ENCODE results near the gene INO80B.
A peak's percentile ranks its signal among the peaks of the same experiment; 100 is the strongest.
"Not testable (repeated sequence)": the region's sequence is repeated elsewhere in the genome, so short reads cannot be mapped to it uniquely, and the experiment has no call there.

INO80B gene

DNA sequence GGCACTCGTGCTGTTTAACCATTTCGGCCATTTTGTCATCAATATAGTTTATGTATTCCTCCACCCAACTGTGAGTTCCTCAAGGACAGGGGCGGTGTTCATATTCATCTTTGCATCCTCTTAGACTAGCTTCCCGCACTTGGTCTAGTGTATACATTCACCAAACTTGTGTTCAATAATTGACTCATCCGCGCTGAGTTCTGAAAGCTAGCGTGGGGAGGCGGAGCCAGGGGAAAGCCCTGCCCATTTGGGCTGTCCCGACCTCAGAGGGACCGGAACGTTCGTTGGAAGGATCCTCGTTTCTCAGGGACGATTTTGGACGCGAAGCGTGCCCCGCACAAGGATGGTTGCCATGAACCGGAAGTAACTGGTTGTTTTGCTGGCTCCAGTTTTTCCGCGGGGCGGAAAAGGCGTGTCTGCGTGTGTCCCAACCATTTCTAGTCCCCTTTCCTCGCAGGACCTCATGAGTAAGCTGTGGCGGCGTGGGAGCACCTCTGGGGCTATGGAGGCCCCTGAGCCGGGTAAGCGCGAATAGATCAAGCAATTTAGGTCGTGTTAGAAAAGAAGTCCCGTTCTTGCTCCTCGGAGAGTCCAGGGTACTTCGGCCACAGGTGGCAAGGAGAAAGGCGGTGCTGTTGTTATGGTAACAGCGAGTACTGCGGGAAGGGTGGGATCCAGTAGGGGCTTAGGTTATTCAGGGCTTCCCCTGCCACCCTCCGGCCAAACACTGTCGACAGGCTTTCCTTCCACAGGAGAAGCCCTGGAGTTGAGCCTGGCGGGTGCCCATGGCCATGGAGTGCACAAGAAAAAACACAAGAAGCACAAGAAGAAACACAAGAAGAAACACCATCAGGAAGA lies at the start of gene INO80B:
INO80B (plus strand) TSS at position 434 of the 858 bp plus-strand sequence; CDS start at position 464, 30 bp downstream.
- peak; percentile 97 for DNase-seq

DNA sequence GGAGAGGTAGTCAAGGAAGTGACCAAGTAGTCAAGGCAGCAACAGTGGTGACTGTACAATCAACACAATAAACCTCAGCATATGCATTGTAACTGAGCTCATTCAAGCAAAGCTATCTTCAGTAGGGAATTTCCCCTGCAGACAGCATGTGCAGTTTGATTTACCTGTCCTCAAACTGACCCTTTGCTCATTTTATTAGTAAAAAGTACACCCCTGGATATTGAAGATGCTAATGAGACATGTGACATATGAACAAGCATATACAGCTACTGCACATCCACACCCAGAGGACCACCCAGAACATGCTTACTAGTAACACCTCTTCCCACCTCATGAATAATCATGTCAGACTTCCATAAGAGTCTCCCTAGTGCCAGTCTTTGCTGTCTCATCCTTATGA lies 48.9 kb upstream of the INO80B start:
- no peak for DNase-seq

DNA sequence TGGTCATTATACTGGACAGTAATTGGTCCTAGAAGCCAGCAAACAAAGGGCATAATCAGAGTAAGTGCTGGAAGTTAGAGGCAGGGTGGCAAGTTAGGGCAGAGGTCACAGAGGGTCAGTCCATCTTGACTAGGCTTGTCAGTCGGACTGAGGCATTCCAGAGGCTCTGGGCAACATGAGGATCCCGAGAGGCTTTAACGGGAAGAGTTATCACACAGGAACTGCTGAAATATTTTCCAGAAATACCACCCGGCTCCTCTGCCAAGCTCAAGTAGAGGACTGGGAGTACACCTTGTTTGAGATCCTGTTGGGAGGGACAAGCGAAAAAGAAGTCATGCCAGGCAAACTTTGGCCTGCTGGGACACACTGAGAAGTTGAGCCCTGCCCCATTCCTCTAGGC lies 47.2 kb upstream of the INO80B start:
- DNase-seq, result no peak

DNA sequence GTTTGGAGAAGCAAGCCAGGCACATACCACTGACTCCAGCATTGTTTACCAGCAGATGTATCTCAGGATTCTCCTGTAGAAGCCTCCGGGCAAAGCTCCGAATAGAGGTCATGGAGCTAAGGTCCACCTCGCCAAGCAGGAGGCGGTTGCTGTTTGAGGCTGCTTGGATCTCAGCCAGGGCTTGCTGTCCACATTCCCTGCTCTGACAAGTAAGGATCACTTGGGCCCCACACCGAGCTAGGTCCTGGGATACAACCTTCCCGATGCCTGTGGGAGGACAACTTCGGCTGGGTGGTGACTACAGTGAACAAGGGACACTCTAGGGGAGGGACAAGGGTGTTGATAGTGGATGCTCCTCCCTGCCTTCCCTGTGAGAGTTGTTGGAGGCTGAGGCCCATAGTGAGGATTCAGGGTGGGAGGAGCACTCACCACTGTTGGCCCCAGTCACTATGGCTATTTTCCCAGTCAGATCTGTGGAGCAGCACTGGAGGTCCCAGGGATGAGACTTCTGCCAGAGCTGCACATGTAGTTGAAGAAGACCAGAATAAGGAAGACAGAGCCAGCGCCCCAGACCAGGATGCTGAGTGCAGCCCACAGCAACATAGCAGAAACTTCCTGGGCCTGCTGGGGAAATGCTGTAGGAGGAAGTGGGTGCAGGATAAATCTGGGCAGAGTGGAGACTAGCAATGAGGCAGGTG lies 41.7 kb upstream of the INO80B start:
- DNase-seq, result no peak

DNA sequence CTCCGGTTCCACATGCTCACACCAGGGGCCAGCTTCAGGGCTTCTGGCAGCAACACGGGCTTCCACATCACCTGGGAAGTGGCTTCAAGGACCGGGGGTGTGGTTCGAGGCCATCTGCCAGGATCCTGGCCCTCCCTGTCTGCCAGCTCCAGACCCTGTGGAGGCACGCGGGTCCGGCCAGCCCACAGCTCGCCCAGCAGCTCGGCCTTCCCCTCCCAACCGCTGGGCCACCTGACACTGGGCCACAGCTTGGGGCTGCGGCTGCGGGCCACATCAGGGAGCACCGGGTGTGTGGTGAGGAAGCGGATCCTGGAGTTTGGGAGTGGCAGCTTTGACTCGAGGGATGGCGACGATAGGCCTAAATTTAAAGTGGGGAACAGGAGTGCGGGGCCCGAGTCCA lies 40.4 kb upstream of the INO80B start:
- no peak for DNase-seq

DNA sequence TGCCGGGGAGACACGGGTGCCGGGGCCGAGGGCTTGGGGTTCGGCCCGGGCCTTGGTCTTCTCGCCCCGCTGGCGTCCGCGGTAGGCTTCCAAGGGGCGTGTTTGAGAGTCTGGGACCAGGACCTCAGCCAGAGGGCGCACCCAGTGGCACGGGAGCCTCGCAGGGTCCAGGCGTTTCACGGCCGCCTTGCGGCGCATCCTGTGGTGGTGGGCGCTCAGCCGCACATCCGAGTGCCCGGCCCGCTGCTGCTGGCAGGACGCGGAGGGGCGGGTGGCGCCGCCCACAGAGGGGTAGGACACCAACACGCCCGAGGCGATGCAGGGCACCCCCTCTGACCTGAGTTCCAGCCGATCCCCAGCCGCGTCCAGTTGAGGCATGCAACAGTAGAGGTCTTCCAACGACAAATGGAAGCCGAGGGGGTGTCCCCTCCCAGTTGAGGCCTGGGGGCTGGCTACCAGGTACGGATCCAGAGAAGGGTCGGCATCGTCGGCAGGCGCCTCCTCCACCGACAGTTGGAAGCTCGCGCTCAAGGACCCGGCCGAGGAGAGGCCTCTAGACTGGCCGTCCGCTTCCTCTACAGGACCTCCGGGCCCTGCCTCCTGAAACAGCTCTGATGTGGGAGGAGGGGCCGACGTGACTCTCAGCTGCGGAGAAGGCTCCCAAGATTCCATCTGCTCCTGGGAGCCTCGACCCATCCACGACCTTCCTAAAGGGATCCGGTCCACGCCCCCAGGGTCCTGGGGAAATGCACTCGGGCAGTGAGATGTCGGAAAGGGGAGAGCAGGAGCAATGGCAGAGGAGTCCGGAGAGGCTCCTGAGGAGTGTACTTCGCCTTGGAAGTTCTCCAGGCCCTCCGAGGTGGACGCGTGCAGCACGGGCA lies 39.8 kb upstream of the INO80B start:
- no peak for DNase-seq

DNA sequence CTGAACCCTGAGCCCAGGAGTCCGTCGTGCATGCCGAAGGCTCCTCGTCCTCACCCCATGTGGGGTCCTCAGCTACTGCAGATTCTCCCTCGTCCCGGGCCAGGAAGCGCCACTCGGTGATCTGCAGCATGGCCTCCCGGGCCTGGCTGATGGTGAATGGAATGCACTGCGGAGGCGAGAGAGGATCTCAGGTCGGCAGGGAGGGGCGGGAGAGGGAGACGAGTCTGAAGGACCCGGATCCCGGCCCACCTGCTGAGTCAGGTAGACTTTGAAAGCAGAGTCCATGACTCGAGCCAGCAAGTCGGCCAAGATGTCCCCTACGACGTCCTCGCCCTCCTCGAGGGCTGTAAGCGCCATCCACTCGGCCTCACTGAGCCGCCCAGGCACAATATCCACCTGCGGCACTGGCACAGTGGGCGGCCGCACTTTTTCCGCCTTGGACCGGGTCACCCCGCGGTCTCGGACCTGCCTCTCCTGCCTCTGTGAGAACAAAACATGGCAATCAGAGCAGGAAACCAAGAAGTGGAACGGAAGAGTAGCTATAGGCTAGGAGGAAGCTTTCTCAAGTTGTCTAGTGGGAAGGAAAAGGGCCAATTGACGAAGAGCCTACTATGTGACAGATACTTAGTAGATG lies 39.0 kb upstream of the INO80B start:
- DNase-seq, result no peak

DNA sequence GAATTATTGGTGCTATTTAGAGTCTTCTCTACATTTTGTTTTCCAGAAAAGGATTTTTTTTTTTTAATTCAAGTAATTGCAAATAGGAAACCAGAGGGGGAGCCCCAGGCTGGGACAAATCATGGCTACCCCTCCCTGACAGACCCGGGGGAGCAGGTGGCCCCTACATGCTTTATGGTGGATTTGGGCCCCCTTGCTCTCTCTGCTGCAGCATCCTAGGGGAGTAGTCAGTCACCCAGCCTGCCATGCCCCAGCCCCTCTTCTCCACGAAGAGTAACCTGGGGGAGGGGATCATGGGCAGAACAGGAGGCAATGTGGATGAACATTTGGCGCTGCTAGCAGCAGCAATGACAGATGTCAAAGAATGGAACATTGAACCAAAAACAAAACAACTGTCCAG lies 38.1 kb upstream of the INO80B start:
- DNase-seq, result no peak

DNA sequence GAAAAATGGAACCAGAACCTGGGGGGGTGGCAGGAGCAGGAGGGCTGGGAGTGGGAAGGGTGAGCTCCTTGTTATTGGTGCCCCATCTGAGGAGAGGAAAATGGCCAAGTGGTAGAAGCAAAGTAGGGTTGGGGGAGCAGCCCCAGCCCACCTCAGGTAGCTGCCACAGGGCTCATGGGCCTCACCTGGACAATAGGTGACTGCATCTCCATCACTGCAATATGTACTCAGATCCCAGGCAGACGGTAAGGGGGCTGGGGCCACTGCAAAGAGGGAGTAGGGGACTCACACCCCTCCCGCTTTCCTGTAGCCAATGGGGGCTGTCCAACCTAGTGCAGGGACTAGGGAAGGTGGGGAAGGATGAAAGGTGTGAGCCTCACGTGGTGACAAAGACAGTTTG lies 37.7 kb upstream of the INO80B start:
- DNase-seq, result no peak

DNA sequence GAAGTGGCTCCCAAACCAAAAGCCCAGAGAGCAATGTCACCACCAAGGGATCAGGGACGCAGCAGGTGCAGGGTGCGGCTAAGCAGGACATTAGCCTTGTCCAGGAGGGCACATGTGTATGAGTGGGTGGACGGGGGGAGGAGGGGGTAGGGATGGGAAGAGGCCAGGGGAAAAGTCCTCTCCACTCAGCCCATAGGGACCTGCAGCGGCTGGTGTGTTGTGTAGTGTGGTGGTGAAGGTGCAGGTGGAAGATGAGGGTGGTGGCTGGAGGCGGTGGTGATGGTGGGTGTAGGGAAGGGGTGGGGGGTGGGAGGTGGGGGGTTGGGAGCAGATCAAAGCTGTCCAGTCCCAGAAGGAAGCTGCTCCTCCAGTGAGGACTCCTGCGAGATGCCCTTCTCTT lies 37.1 kb upstream of the INO80B start:
- no peak for DNase-seq

DNA sequence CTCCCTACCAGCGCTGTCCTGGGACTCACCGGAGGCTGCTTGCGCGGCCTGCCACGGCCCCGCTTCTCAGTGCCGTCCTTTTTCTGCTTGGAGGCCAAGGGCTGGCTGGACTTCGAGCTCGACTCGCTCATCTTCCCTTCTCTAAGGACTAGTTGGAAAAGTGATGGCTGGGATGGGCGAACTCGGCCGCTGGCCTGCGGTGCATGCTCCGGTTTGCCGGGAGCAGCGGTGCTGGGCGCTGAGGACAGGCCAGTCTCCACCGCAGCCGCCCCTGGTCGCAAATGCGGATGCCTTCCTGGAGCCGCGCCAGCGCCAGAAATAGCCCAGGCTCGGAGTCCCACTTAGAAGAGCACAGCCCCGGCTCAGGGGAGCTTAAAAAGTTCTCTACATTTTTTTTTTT lies 36.6 kb upstream of the INO80B start:
- DNase-seq, result no peak

DNA sequence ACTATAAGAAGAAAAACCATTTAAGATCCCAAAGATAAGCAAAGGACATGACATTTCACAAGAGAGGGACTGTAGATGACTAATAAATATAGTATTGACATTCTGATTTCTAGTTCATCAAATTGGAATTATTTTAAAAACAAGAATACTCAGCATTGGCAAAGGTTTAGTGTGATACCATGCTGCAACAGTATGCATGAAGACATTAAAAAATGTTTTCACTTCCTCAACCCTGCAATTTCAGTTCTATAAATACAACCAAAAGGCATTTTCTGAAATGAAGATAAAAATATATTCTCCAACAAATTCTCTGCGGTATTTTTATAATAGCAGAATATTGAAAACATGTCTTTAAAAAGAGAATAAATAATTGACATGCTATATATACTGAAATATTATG lies 35.5 kb upstream of the INO80B start:
- DNase-seq, result no peak

DNA sequence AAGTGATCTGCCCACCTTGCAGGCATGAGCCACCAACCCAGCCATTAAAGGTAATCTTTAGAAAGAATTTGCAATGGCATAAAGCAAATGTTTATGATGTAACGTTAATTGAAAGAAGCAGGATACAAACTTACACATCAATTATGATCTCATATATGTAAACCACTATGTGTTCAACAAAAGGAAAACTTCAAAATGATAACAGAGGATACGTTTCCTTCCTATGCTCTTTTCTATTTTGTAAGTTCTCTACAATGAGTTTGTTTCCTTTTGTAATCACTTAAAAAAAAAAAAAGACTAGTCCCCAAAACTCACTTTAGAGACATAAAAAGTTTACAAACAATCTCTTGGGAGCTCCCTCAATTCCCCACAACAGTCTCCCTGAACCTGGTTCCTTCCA lies 34.9 kb upstream of the INO80B start:
- no peak for DNase-seq

DNA sequence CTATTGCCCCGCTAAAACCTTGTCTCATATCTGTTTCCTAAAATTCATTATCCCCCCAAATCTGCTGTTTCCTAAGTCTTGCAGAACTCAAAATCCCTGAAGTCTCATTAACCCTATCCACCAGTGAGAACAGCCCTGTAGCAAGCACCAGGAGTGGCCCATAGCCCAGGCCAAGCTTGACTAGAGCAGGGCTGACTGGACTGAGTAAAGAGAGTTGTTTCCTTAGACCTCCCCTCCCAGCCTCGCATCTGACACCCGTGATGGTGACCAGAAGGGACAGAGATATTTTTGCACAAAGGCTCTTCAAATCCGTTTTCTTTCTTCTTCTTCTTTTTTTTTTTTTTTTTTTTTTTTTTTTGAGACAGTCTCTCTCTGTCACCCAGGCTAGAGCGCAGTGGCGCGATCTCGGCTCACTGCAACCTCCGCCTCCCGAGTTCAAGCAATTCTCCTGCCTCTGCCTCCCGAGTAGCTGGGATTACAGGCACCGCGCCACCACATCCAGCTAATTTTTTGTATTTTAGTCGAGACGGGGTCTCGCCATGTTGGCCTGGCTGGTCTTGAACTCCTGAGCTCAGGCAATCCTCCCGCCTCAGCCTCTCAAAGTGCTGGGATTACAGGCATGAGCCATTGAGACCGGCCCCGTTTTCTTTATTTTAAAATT lies 34.3 kb upstream of the INO80B start:
- not testable (repeated sequence) for DNase-seq

DNA sequence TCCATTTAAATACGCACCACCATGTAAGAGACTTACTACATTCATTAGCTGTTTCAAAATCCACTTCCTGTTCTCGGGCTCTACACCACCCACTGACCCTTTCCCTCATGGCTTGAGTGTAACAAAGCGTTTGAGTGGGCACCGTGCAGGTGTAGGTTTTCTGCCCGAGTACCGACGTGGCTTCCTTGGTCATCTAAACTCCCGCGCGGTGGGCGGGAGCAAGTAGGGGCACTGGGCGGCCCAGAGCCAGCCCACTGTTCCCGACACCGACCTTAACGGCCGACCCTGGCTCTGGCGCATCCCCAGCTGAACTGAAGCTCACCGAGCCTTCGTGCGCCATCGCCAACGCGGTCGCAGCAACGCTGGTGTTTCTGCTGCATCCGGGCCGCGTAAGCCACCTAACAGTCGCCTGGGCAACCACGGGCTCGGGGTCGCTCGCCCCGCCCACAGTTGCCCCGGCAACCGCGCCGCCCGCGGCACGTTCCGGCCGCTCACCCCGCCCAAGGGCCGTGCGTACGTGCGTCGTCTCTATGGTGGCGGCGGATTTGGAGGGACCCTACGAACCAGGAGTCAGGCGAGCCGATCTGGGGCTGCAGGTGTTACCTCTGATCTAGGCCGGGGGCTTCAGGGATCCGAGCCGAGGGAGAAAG lies 33.5 kb upstream of the INO80B start, which contains the start of the genes C2orf81 and WDR54:
C2orf81 (minus strand) TSS at position 399 of the 650 bp plus-strand sequence; CDS start at position 340, 59 bp downstream.
WDR54 (plus strand) TSS at position 510 of the 650 bp plus-strand sequence. CDS start 424 bp downstream, outside the sequence.
- peak; percentile 97 for DNase-seq

DNA sequence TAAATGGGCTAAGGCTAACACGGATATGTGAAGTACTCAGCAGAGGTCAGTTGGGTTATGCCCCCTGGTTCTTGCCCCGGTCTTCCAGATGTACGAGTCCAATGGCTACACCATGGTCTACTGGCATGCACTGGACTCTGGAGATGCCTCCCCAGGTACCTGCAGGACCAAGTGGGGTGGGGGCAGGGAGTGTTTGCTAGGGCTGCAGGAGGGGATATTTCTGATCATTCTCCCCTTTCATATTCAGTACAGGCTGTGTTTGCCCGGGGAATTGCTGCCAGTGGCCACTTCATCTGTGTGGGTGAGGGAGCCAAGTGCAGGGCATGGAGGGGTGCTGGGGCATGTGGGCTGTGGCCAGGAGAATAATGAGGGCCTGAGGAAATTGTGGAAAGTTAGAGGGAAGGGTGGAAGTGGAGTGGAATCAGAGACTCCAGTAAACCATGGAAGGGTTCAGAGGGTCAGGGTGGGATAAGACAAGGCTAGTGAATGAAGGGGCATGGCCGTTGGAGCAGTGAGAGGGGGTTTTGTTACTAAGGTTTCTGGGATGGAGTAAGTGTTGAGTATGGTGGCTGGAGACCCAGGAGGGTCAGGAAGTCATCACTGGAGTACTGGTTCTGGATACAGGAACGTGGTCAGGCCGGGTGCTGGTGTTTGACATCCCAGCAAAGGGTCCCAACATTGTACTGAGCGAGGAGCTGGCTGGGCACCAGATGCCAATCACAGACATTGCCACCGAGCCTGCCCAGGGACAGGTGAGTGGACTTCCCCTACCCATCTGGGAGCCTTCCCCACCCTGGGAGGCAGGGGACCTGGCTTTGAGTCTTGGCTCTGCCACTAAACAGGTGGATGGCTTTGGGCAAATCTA lies 31.4 kb upstream of the INO80B start:
- no peak for DNase-seq

DNA sequence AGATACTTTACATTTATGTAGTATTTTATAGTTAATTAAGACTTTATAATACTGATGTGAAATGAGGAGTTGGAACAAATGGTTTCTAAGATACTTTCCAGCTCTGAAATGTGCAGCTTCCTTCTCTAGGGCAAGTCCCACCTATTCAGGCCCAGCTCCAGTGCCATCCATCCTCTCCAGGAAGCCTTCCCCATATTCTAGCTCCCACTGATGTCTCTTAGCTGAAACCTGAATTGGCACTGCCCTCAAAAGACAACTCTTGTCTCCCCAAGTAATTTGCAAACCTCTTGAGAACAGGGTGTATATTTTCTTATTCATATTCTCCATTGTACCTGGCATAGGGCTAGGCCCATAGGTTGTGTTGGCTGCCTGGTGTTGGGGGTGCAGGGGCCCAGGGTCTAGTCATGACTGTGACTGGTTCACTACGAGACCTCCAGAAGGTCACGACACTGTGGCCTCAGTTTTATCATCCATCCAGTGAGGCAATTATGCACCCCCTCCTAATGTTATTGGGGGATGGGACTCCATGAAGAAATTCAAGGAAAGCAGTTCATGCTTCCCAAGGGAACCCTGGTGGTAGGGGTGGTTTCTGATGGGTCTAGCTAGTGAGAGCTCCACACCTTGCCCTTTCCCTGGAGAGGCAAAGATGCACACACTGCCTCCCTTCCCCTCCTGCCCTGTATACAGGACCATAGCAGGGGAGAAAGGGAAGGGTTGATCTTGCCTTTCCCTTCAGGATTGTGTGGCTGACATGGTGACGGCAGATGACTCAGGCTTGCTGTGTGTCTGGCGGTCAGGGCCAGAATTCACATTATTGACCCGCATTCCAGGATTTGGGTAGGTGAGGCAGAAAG lies 30.5 kb upstream of the INO80B start:
- DNase-seq, result no peak

DNA sequence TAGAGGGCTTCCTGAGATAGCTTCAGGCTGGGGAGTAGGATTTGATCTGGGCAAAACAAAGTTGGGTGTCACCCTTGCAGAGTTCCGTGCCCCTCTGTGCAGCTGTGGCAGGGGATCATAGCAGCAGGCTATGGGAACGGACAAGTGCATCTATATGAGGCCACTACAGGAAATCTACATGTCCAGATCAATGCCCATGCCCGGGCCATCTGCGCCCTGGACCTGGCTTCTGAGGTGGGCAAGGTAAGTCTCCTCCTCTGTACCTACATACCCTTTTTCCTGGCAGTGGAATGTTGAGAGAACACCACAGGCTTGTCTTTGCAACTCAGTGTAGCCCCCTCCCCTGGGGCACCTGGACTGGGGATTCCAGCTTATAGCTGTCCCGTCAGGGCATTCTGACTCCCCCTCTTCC lies 29.9 kb upstream of the INO80B start:
- DNase-seq, result no peak

DNA sequence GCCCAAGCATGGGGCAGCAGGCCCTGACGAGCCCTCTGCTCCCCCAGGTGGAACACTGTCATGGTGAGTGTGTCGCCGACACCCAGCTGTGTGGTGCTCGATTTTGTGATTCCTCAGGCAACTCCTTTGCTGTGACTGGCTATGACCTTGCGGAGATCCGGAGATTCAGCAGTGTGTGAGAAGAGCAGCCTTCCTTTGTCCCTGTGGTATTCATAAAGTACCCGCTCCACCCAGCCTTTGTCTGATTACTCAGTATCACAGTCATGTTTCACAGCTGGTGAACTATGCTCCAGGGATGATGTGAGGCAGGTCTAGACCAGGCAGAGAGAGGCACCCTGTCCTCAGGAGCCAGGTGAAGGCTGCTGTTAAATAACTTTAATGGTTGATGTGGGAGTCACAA lies 29.4 kb upstream of the INO80B start:
- no peak for DNase-seq

All from activated CD8-positive, alpha-beta memory T cell treated with anti-CD3 and anti-CD28 coated beads, Interleukin-2, amount 50 U/mL, for 48 hours (primary cell).